H1 (cell line): ENCODE measurements around the gene SEZ6. TPM values are rescaled to one million over a fixed set of nuclear protein-coding genes. Genes with fewer than 3 reads are reported as not detected.

Source experiments
- FOSL1 ChIP-seq: IDR thresholded peaks from 2 replicates; pipeline ENCODE4 v1.6.1; 2011; ENCODE audit warnings: mild to moderate bottlenecking, low read depth, low read length, moderate library complexity; ENCODE audit not compliant: insufficient read depth
- KDM1A ChIP-seq: fragments of 200-600, 300-600 bp; sonication (generic); IDR thresholded peaks from 2 replicates; pipeline ENCODE4 v1.7.1; 2016; ENCODE audit warnings: mild to moderate bottlenecking, low read length, borderline replicate concordance
- TCF12 ChIP-seq: IDR thresholded peaks from 2 replicates; pipeline ENCODE4 v1.6.1; 2011; ENCODE audit warnings: low read depth, mild to moderate bottlenecking, low read length
- polyA plus RNA-seq, 7 experiments: library from polyadenylated mRNA; depleted of rRNA in 3 of 7; stranded (reverse) in 5 of 7; unstranded in 2 of 7; fragments of >200 nt in 5 of 7; fragments of 200-250 nt in 2 of 7; gene quantifications; 1 replicate in 5 of 7; 2 replicates in 1 of 7; 4 replicates in 1 of 7; pipeline versions ENCODE4 v1.2.1 to v1.2.3, GENCODE V29; 2011 to 2013; ENCODE audit warnings: missing spikeins in 2 of 7, mixed read lengths in 2 of 7
- total RNA-seq: library from RNA; stranded (reverse); fragmentation: NEBNext Ultra II Directional; extraction: Animal tissue kit (Norgen Biotek cat#: 25700); gene quantifications from 2 replicates; pipeline ENCODE4 v1.2.1, GENCODE V29; 2021

SEZ6 gene
- total and polyA plus RNA-seq, 2 of the 8 experiments (the other 6 are each of a cell fraction or from before 2014, with no cell fraction given): 6.9 to 16.1 TPM

DNA sequence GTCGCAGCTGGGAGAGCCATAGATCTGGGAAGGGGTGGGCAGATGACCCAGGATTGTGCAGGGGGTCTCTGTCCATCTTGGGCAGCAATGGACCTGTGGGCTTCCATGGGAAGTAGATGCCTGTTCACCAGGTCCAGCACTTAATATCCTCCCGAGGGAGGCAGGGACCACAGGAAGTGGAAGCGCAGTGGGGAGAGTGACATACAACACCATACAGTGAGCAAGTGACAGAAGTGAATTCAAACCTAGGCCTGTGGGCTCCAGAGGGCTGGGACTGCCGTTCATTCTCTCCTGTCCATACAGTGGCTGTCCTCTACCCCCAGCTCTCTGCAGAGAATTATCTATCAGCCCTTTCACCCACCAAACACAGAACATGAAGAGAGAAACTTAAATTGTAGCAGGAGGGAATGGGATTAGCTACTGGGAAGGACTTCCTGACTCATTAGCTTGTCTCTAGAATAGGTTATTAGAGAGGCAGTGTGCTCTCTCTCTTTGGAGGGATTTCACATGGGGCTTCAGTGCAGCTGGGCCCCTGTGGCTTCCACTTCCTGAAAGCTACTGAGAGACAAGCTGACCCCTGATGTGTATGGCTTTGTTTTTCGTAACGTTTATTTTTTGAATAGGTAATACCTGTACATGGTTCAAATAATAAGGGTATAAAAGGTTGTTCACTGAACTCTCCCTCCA, 13.1 kb upstream of the SEZ6 start (continued):
- TF ChIP-seq KDM1A (no peak), TCF12 (no peak), FOSL1 (no peak)
